Heart right ventricle (tissue), 16 donors: ENCODE measurements around the gene CA4. TPM values are rescaled to one million over a fixed set of nuclear protein-coding genes. Genes with fewer than 3 reads are reported as not detected.
A peak's percentile ranks its signal among the peaks of the same experiment; 100 is the strongest.
"Not testable (repeated sequence)": the region's sequence is repeated elsewhere in the genome, so short reads cannot be mapped to it uniquely, and the experiment has no call there.

Experiments used
- ATAC-seq, 8 donors: fragments of 200-7000 bp; cut with Tn5 transposase; one replicate each; pipeline ENCODE4 v1.9.1; 2020; ENCODE audit warnings: mild to moderate bottlenecking in 8 of 8, moderate library complexity in 8 of 8, moderate number of reproducible peaks in 1 of 8
- DNase-seq, 2 donors: peaks; one replicate each; pipeline ENCODE4 v3.0.0-alpha.2; 2020
- H3K27ac ChIP-seq, 10 donors: fragments of 200-600 bp; sonication (generic) in 2 of 10; one replicate each; pipeline versions ENCODE4 v1.5.0 to v1.8.0; 2020 to 2022; ENCODE audit warnings: mild to moderate bottlenecking in 3 of 10
- H3K27me3 ChIP-seq, 7 donors: fragments of 200-600 bp; one replicate each; pipeline ENCODE4 v1.8.0; 2021 to 2022; ENCODE audit warnings: mild to moderate bottlenecking in 2 of 7
- H3K36me3 ChIP-seq, 9 donors: fragments of 200-600 bp; sonication (generic) in 1 of 9; one replicate each; pipeline versions ENCODE4 v1.5.0 to v1.8.0; 2020 to 2022; ENCODE audit warnings: mild to moderate bottlenecking in 2 of 9
- H3K4me1 ChIP-seq, 9 donors: fragments of 200-600 bp; sonication (generic) in 1 of 9; one replicate each; pipeline versions ENCODE4 v1.5.0 to v1.8.0; 2020 to 2022; ENCODE audit warnings: mild to moderate bottlenecking in 4 of 9
- H3K4me3 ChIP-seq, 10 donors: fragments of 200-600 bp; sonication (generic) in 2 of 10; one replicate each; pipeline versions ENCODE4 v1.5.0 to v1.8.0; 2020 to 2022; ENCODE audit warnings: mild to moderate bottlenecking in 7 of 10, moderate library complexity in 2 of 10
- H3K9me3 ChIP-seq, 11 donors: fragments of 200-600 bp in 10 of 11; sonication (generic) in 2 of 11; one replicate each; pipeline versions ENCODE4 v1.5.0 to v1.8.0; 2013 to 2022; ENCODE audit warnings: mild to moderate bottlenecking in 2 of 11, control low read depth in 1 of 11, moderate library complexity in 1 of 11
- CTCF ChIP-seq, 9 donors: fragments of 200-600 bp; sonication (generic) in 2 of 9; IDR thresholded peaks; one replicate each; pipeline versions ENCODE4 v1.5.0 to v1.8.0; 2021 to 2022; ENCODE audit warnings: antibody characterized with exemption in 9 of 9, mild to moderate bottlenecking in 5 of 9, moderate library complexity in 1 of 9
- WGBS, 2 donors: extraction: QIAGEN DNeasy Blood & Tissue Kit; methylation state at CpG; one replicate each; pipeline ENCODE4 v1.1.7; 2013; ENCODE audit warnings: inconsistent platforms in 1 of 2; 5-methylcytosine and 5-hydroxymethylcytosine counted together
- intact Hi-C, 10 donors: fragments of 100-400 bp; cut with DNase I; formaldehyde crosslinking; loops; one replicate each; pipeline versions ENCODE4 v1.11.1 to v1.14.2; 2022
- long read RNA-seq, 3 donors: library from polyadenylated mRNA; unstranded; transcript quantifications; one replicate each; pipeline ENCODE4 v2.0.0, GENCODE V29; 2020 to 2021
- polyA plus RNA-seq, 2 donors: library from polyadenylated mRNA; stranded (reverse); fragments of 200-250 nt; gene quantifications; one replicate each; pipeline ENCODE4 v1.2.3, GENCODE V29; 2013
- total RNA-seq, 10 donors: library from RNA; stranded (reverse); fragmentation: NEBNext Ultra II Directional in 3 of 10; extraction: Animal tissue kit (Norgen Biotek cat#: 25700) in 3 of 10; gene quantifications; one replicate each; pipeline versions ENCODE4 v1.2.1 to v1.2.4, GENCODE V29; 2021 to 2023
- donor health status: Arrhythmogenic right ventricular cardiomyopathy.
- donor health status: ischemic (EF 13 %, LVEDD 7.1; RV severe dilation, severe dysfunction).
- donor health status: healthy with polysubstance abuse.
- donor health status: DM: no; HTN: yes; CAD: no.
- donor health status: DM: no; HTN: no; CAD: no.
- donor health status: ischemic (EF 25% LVEDD 6.9; RV normal size, moderate dysfunction).
- donor health status: ischemic (EF 25% LVEDD 5.7; RV mildly dilated, moderate dysfunction).
- donor health status: healthy.
- donor health status: DM: yes; HTN: yes; CAD: no.
- donor health status: Ischemic cardiomyopathy.
- donor health status: ischemic (EF 35%, LVEDD 5.7; RV mildly dilated, moderate dysfunction).
- donor health status: nonischemic (EF 11% LVEDD 7.7; RV severe dilation, severe dysfunction).
- donor health status: DM: yes; HTN: yes; CAD: no.
- donor health status: PGD.
- donor health status: ischemic (EF 29% LVEDD 5.4; RV normal size, mild dysfunction).
- donor health status: nonischemic (EF 23%, LVEDD 6.1; RV moderate dilation, normal function).

The CA4 gene
- 10 to 100 TPM in 7 of 10 donors, 1 to 10 TPM in 3; 5.7 to 35.1 (median 14.4) TPM for total RNA-seq
- polyA plus RNA-seq: 10 to 100 TPM; 38.6 to 57.8 TPM
- long read RNA-seq, donor 1, transcript CA4-201 (8 exons, 1,154 nt): major isoform, 8 of 15 reads
- long read RNA-seq, donor 1, partial matches to known transcripts: 0 of 15 reads
- long read RNA-seq, donor 1, other reads (novel, unspliced or antisense): 7 of 15 reads
- long read RNA-seq, donor 2, transcript CA4-201 (8 exons, 1,154 nt): major isoform, 10 of 14 reads
- long read RNA-seq, donor 2, partial matches to known transcripts: 2 of 14 reads
- long read RNA-seq, donor 2, other reads (novel, unspliced or antisense): 2 of 14 reads
- long read RNA-seq, donor 3, partial matches to known transcripts: 1 of 2 reads
- long read RNA-seq, donor 3, other reads (novel, unspliced or antisense): 0 of 2 reads

GRCh38 chr17:60149691-60150582 is at the start of gene CA4:
Gene CA4 (plus strand): TSS chr17:60149973. CDS start chr17:60150035, 62 bp downstream.
- DNase-seq (peak in 1 of 2 donors; percentile 41), ATAC-seq (peak in 6 of 8 donors; percentile 30 to 52 (median 45))
- Histone ChIP-seq H3K4me3 (peak within 1 kb of the TSS; percentile 32 to 64 (median 52)), H3K27me3 (peaks cover 16 to 89% (median 75%) of the 10 kb centered on the region in 7 donors), H3K4me1 (peaks cover 9 to 68% (median 41%) of the 10 kb centered on the region in 9 donors), H3K36me3 (no peaks in the 10 kb centered on the region), H3K27ac (peak within 1 kb of the TSS in 9 of 10 donors; percentile 19 to 80 (median 68)), H3K9me3 (no peaks in the 10 kb centered on the region)
- TF ChIP-seq CTCF (IDR thresholded peaks at IDR 0.05): no peak
- intact Hi-C loops: loop anchor here in 5 of 10 donors (2.0 to 10.0 kb wide), 3 partner anchors 21 to 285 kb away; no protein-coding TSS in a partner anchor
- WGBS, 2 donors: 2 to 3% methylated on average over 79 to 81 of the region's 81 CpGs

GRCh38 chr17:60100577-60100976 is 49.2 kb upstream of the CA4 start:
- H3K4me1 ChIP-seq: peaks cover 0 to 19% (median 0%) of the 10 kb centered on the region in 9 donors
- DNase-seq, H3K4me3 ChIP-seq, H3K27ac ChIP-seq, H3K27me3 ChIP-seq, H3K9me3 ChIP-seq, H3K36me3 ChIP-seq, ATAC-seq: not testable (repeated sequence)
- 100% methylated on average over 1 of the region's 2 CpGs; no CpG with 5 or more reads in 1 of the 2 donors for WGBS, 2 donors
- intact Hi-C loops: loop anchor here in 6 of 10 donors (10.0 kb wide), 2 partner anchors 324 to 334 kb away; partner anchors contain the start of gene CHCT1 (in 1 of the 6)

GRCh38 chr17:60102015-60102631 is 47.6 kb upstream of the CA4 start:
- not testable (repeated sequence) for DNase-seq, H3K27me3 ChIP-seq, H3K9me3 ChIP-seq, H3K36me3 ChIP-seq
- Histone ChIP-seq H3K4me3 (peak overlapping the region in 9 of 10 donors; percentile 16 to 45 (median 34)), H3K27ac (peak overlapping the region in 4 of 10 donors; percentile 45 to 60 (median 53)), H3K4me1 (peaks cover 0 to 17% (median 0%) of the 10 kb centered on the region in 9 donors)
- intact Hi-C loops: loop anchor here in 6 of 10 donors (10.0 kb wide), 2 partner anchors 323 to 333 kb away; partner anchors contain the start of gene CHCT1 (in 1 of the 6)
- WGBS, 2 donors: 39 to 54% methylated on average over 11 of the region's 11 CpGs
- ATAC-seq: peak in 1 of 8 donors; percentile 22

GRCh38 chr17:60102632-60103096 is 47.1 kb upstream of the CA4 start:
- H3K27ac ChIP-seq: peak overlapping the region in 4 of 10 donors; percentile 45 to 60 (median 53)

More at GRCh38 chr17:60102632-60103096, 47.1 kb upstream of the CA4 start:
- peaks cover 0 to 17% (median 0%) of the 10 kb centered on the region in 9 donors for H3K4me1 ChIP-seq
- intact Hi-C loops: loop anchor here in 6 of 10 donors (10.0 kb wide), 2 partner anchors 322 to 332 kb away; partner anchors contain the start of gene CHCT1 (in 1 of the 6)
- H3K9me3 ChIP-seq: no peaks in the 10 kb centered on the region
- no peaks in the 10 kb centered on the region for H3K36me3 ChIP-seq
- no peaks in the 10 kb centered on the region for H3K27me3 ChIP-seq
- 17 to 30% methylated on average over 20 of the region's 20 CpGs for WGBS, 2 donors
- ATAC-seq (peak in 6 of 8 donors; percentile 52 to 81 (median 70)), DNase-seq (peak in 1 of 2 donors; percentile 29)
- peak overlapping the region in 9 of 10 donors; percentile 16 to 45 (median 34) for H3K4me3 ChIP-seq
- TF ChIP-seq CTCF (IDR thresholded peaks at IDR 0.05): no peak
